Muscle layer of duodenum (tissue), 2 donors: ENCODE measurements around the gene SH3GL3.

ENCODE experiments used
- H3K27ac ChIP-seq: one replicate; pipeline ENCODE4 v1.7.0; 2013; ENCODE audit warnings: mild to moderate bottlenecking, low read length
- H3K27me3 ChIP-seq: one replicate; pipeline ENCODE4 v1.7.0; 2013; ENCODE audit warnings: low read depth, mild to moderate bottlenecking, control low read depth, low read length
- H3K36me3 ChIP-seq, 2 donors: one replicate each; pipeline ENCODE4 v1.7.0; 2013; ENCODE audit warnings: low read length in 2 of 2, control low read depth in 1 of 2, mild to moderate bottlenecking in 1 of 2; ENCODE audit not compliant: insufficient read depth in 2 of 2, control insufficient read depth in 1 of 2
- H3K4me1 ChIP-seq, 2 donors: one replicate each; pipeline ENCODE4 v1.7.0; 2013; ENCODE audit warnings: low read length in 2 of 2, mild to moderate bottlenecking in 2 of 2, control low read depth in 1 of 2, moderate library complexity in 1 of 2; ENCODE audit not compliant: insufficient read depth in 2 of 2, control insufficient read depth in 1 of 2
- H3K4me3 ChIP-seq, 2 donors: one replicate each; pipeline ENCODE4 v1.7.0; 2013; ENCODE audit warnings: low read length in 2 of 2, low read depth in 1 of 2, mild to moderate bottlenecking in 1 of 2
- H3K9me3 ChIP-seq, 2 donors: one replicate each; pipeline ENCODE4 v1.7.0; 2013; ENCODE audit warnings: low read length in 2 of 2, control low read depth in 1 of 2, mild to moderate bottlenecking in 1 of 2; ENCODE audit not compliant: control insufficient read depth in 1 of 2
- donor health status: healthy.

Gene SH3GL3

GRCh38 chr15:83435782-83436181 lies 11.4 kb upstream of the SH3GL3 start:
- Histone ChIP-seq H3K27ac (no peak overlapping the region), H3K27me3 (no peaks in the 10 kb centered on the region), H3K4me1 (no peaks in the 10 kb centered on the region), H3K4me3 (no peak overlapping the region), H3K36me3 (no peaks in the 10 kb centered on the region), H3K9me3 (no peaks in the 10 kb centered on the region)

- Histone ChIP-seq H3K4me1 (no peaks in the 10 kb centered on the region), H3K27me3 (no peaks in the 10 kb centered on the region), H3K36me3 (no peaks in the 10 kb centered on the region), H3K9me3 (no peaks in the 10 kb centered on the region), H3K27ac (no peak overlapping the region), H3K4me3 (no peak overlapping the region)
Observed at GRCh38 chr15:83436513-83437158, 10.5 kb upstream of the SH3GL3 start.

GRCh38 chr15:83443076-83443847 lies 3.9 kb upstream of the SH3GL3 start:
- Histone ChIP-seq H3K27me3 (no peaks in the 10 kb centered on the region), H3K4me1 (peaks cover 0 to 15% of the 10 kb centered on the region in 2 donors), H3K4me3 (no peak overlapping the region), H3K9me3 (no peaks in the 10 kb centered on the region), H3K27ac (no peak overlapping the region), H3K36me3 (no peaks in the 10 kb centered on the region)

- H3K4me3 ChIP-seq, result no peak overlapping the region
- H3K27ac ChIP-seq, result no peak overlapping the region
- no peaks in the 10 kb centered on the region for H3K9me3 ChIP-seq
- peaks cover 4% of the 10 kb centered on the region for H3K27me3 ChIP-seq
- no peaks in the 10 kb centered on the region for H3K36me3 ChIP-seq
- H3K4me1 ChIP-seq, result peaks cover 0 to 15% of the 10 kb centered on the region in 2 donors
Observed at GRCh38 chr15:83444936-83445335, 2.2 kb upstream of the SH3GL3 start.

- Histone ChIP-seq H3K36me3 (no peaks in the 10 kb centered on the region), H3K4me1 (peaks cover 0 to 15% of the 10 kb centered on the region in 2 donors), H3K9me3 (no peaks in the 10 kb centered on the region), H3K27me3 (peaks cover 4% of the 10 kb centered on the region), H3K4me3 (no peak overlapping the region), H3K27ac (no peak overlapping the region)
Observed at GRCh38 chr15:83445643-83446042, 1.5 kb upstream of the SH3GL3 start.

- no peak overlapping the region for H3K4me3 ChIP-seq
Observed at GRCh38 chr15:83446417-83446816, 724 bp upstream of the SH3GL3 start.

GRCh38 chr15:83449250-83449671 lies 2.1 kb downstream of the SH3GL3 start:
- H3K27ac ChIP-seq, result no peak overlapping the region
- peaks cover 0 to 15% of the 10 kb centered on the region in 2 donors for H3K4me1 ChIP-seq
- H3K9me3 ChIP-seq, result no peaks in the 10 kb centered on the region
- no peaks in the 10 kb centered on the region for H3K36me3 ChIP-seq
- H3K4me3 ChIP-seq, result no peak overlapping the region
- H3K27me3 ChIP-seq, result peaks cover 4% of the 10 kb centered on the region

More at GRCh38 chr15:83446417-83446816, 724 bp upstream of the SH3GL3 start:
- Histone ChIP-seq H3K27me3 (peaks cover 4% of the 10 kb centered on the region), H3K4me1 (peaks cover 0 to 15% of the 10 kb centered on the region in 2 donors), H3K36me3 (no peaks in the 10 kb centered on the region), H3K9me3 (no peaks in the 10 kb centered on the region), H3K27ac (no peak overlapping the region)

GRCh38 chr15:83449937-83450506 lies 2.9 kb downstream of the SH3GL3 start:
- Histone ChIP-seq H3K27ac (no peak overlapping the region), H3K9me3 (no peaks in the 10 kb centered on the region), H3K27me3 (peaks cover 4% of the 10 kb centered on the region), H3K36me3 (no peaks in the 10 kb centered on the region), H3K4me3 (no peak overlapping the region), H3K4me1 (peaks cover 0 to 15% of the 10 kb centered on the region in 2 donors)

- no peaks in the 10 kb centered on the region for H3K36me3 ChIP-seq
- H3K4me3 ChIP-seq, result no peak overlapping the region
- no peaks in the 10 kb centered on the region for H3K9me3 ChIP-seq
- H3K27me3 ChIP-seq, result no peaks in the 10 kb centered on the region
- H3K4me1 ChIP-seq, result no peaks in the 10 kb centered on the region
- no peak overlapping the region for H3K27ac ChIP-seq
Observed at GRCh38 chr15:83457149-83457548, 10.0 kb downstream of the SH3GL3 start.

- Histone ChIP-seq H3K4me1 (no peaks in the 10 kb centered on the region), H3K4me3 (no peak overlapping the region), H3K9me3 (no peaks in the 10 kb centered on the region), H3K27ac (no peak overlapping the region), H3K36me3 (no peaks in the 10 kb centered on the region), H3K27me3 (no peaks in the 10 kb centered on the region)
Observed at GRCh38 chr15:83458381-83458780, 11.2 kb downstream of the SH3GL3 start.

GRCh38 chr15:83462026-83462425 lies 14.9 kb downstream of the SH3GL3 start:
- H3K9me3 ChIP-seq, result no peaks in the 10 kb centered on the region
- H3K4me3 ChIP-seq, result no peak overlapping the region
- H3K4me1 ChIP-seq, result no peaks in the 10 kb centered on the region
- no peak overlapping the region for H3K27ac ChIP-seq
- H3K27me3 ChIP-seq, result no peaks in the 10 kb centered on the region
- H3K36me3 ChIP-seq, result no peaks in the 10 kb centered on the region
